Tibial nerve (tissue), 4 donors: ENCODE measurements around the gene OGN. TPM values are rescaled to one million over a fixed set of nuclear protein-coding genes. Genes with fewer than 3 reads are reported as not detected.
A peak's percentile ranks its signal among the peaks of the same experiment; 100 is the strongest.
"Not testable (repeated sequence)": the region's sequence is repeated elsewhere in the genome, so short reads cannot be mapped to it uniquely, and the experiment has no call there.

ENCODE experiments used
- DNase-seq, 2 donors: peaks; one replicate each; pipeline ENCODE4 v3.0.0-alpha.2; 2019; ENCODE audit warnings: low spot score in 2 of 2
- H3K27ac ChIP-seq, 4 donors: fragments of 200-600 bp; sonication (generic) in 3 of 4; one replicate each; pipeline ENCODE4 v1.5.1; 2017 to 2019; ENCODE audit warnings: mild to moderate bottlenecking in 1 of 4
- H3K27me3 ChIP-seq, 2 donors: fragments of 200-600 bp; sonication (generic) in 1 of 2; one replicate each; pipeline versions ENCODE4 v1.5.1 to v1.6.0; 2017 to 2019
- H3K36me3 ChIP-seq, 3 donors: fragments of 200-600 bp; sonication (generic); one replicate each; pipeline ENCODE4 v1.5.1; 2018 to 2019
- H3K4me1 ChIP-seq, 4 donors: fragments of 200-600 bp; sonication (generic) in 3 of 4; one replicate each; pipeline ENCODE4 v1.5.1; 2017 to 2019
- H3K4me3 ChIP-seq, 4 donors: fragments of 200-600 bp; sonication (generic) in 3 of 4; one replicate each; pipeline ENCODE4 v1.5.1; 2017 to 2019; ENCODE audit warnings: mild to moderate bottlenecking in 1 of 4, moderate library complexity in 1 of 4
- H3K9me3 ChIP-seq, 4 donors: fragments of 200-600 bp; sonication (generic) in 3 of 4; one replicate each; pipeline ENCODE4 v1.5.1; 2017 to 2019
- EP300 ChIP-seq, 2 donors: sonication (generic); formaldehyde crosslinking; IDR thresholded peaks; one replicate each; pipeline ENCODE4 v1.6.1; 2017; ENCODE audit warnings: antibody characterized with exemption in 2 of 2, mild to moderate bottlenecking in 1 of 2
- POLR2A ChIP-seq, 2 donors: fragments of 450-650 bp; IDR thresholded peaks; one replicate each; pipeline ENCODE4 v1.6.1; 2017; ENCODE audit warnings: antibody characterized with exemption in 2 of 2, mild to moderate bottlenecking in 2 of 2, moderate library complexity in 2 of 2
- WGBS, 2 donors: methylation state at CpG; one replicate each; pipeline ENCODE4 v1.1.5; 2018; 5-methylcytosine and 5-hydroxymethylcytosine counted together
- total RNA-seq, 4 donors: library from RNA; depleted of rRNA; stranded (reverse); fragments of >200 nt; gene quantifications; one replicate each; pipeline ENCODE4 v1.1.0, GENCODE V29; 2016
- TF ChIP-seq, protein P1 (sequence below), 5 experiments: fragments of 200-600 bp in 3 of 5; fragments of 450-650 bp in 2 of 5; sonication (generic) in 3 of 5; IDR thresholded peaks; one replicate each; pipeline ENCODE4 v1.5.1; 2016 to 2019; ENCODE audit warnings: antibody characterized with exemption in 5 of 5, mild to moderate bottlenecking in 3 of 5, moderate library complexity in 2 of 5

OGN gene
- total RNA-seq, 4 donors from 2014 or later, result 4.2 to 33.9 (median 18.4) TPM

DNA sequence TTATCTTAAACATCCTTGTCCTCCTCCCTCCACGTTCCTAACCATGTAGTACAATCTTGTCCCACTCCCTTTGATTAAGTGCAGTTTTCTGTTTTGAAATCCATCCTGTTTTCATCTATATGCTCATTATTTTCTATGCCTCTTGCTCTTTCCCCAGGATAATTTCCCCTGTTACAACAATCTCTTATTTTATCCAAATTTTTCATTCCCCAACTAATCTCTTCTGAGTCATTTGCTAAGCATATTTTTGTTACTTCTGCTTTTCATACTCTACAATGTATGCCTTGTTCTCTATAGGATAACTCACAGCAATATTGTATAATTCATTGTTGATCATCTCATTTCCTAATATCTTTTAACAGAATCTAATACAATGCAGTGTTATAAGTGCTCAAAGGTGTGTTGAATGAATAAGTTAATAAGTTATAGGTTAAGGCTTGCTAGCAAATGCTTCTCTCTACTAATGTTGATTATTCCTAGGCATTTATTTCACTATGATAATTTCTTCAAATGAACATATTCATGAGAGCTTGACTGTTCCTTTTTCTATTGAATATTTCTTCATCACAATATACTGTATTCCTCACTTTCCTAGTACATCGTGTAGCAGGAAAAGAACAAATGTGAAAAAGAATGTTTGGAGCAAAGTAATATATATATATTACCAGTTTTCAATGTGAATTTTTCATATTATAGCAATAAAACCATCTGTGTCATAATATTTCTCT lies 18.4 kb upstream of the OGN start:
- 28 to 43% methylated on average over 2 of the region's 2 CpGs for WGBS, 2 donors

DNA sequence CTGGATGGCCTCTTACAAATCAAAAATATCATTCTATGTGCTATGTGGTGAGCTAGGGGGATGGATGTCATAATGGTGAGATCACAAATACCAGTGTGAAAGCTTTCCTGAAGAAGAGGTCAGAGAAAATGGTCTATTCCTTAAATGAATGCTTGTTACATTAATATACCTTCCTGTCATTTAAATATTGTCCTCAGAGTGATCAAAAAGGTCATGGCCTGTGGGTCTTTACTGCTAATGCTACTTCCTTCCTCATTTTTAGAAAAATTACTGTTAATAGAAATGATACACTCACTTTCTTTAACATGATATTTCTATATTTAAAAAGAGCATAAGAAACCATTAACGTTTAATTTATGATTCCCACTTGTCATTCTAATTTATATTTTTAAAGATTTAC lies 10.2 kb upstream of the OGN start:
- no peak for DNase-seq

More for the DNA sequence above, 18.4 kb upstream of the OGN start:
- H3K4me3 ChIP-seq, result peak overlapping the region; percentile 1 to 51 (median 19)
- H3K27ac ChIP-seq, result peak overlapping the region in 2 of 4 donors; percentile 47 to 74
- H3K27me3 ChIP-seq, result no peaks in the 10 kb centered on the region
- no peak for DNase-seq
- H3K4me1 ChIP-seq, result peaks cover 0 to 24% (median 0%) of the 10 kb centered on the region in 4 donors
- TF ChIP-seq, protein P1, sequence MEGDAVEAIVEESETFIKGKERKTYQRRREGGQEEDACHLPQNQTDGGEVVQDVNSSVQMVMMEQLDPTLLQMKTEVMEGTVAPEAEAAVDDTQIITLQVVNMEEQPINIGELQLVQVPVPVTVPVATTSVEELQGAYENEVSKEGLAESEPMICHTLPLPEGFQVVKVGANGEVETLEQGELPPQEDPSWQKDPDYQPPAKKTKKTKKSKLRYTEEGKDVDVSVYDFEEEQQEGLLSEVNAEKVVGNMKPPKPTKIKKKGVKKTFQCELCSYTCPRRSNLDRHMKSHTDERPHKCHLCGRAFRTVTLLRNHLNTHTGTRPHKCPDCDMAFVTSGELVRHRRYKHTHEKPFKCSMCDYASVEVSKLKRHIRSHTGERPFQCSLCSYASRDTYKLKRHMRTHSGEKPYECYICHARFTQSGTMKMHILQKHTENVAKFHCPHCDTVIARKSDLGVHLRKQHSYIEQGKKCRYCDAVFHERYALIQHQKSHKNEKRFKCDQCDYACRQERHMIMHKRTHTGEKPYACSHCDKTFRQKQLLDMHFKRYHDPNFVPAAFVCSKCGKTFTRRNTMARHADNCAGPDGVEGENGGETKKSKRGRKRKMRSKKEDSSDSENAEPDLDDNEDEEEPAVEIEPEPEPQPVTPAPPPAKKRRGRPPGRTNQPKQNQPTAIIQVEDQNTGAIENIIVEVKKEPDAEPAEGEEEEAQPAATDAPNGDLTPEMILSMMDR (IDR thresholded peaks at IDR 0.05), result no peak
- TF ChIP-seq EP300 (IDR thresholded peaks at IDR 0.05) (no peak), POLR2A (IDR thresholded peaks at IDR 0.05) (no peak)
- no peaks in the 10 kb centered on the region for H3K36me3 ChIP-seq
- peaks cover 0 to 4% (median 0%) of the 10 kb centered on the region in 4 donors for H3K9me3 ChIP-seq

DNA sequence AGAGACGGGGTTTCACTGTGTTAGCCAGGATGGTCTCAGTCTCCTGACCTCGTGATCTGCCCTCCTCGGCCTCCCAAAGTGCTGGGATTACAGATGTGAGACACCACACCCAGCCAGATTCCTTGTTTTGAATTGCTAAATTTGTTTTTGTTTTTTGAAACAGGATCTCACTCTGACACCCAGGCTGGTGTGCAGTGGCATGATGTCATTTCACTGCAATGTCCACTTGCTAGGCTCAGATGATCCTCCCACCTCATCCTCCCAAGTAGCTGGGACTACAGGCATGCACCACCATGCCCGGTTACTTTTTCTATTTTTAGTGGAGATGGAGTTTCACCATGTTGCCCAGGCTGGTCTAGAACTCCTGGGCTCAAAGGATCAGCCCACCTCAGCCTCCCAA lies 6.8 kb upstream of the OGN start:
- peaks cover 0 to 28% (median 7%) of the 10 kb centered on the region in 4 donors for H3K4me1 ChIP-seq
- not testable (repeated sequence) for H3K4me3 ChIP-seq, H3K27me3 ChIP-seq, H3K36me3 ChIP-seq, H3K27ac ChIP-seq, DNase-seq, H3K9me3 ChIP-seq
- WGBS, 2 donors, result 49 to 66% methylated on average over 4 of the region's 4 CpGs

More for the DNA sequence above, 10.2 kb upstream of the OGN start:
- no peaks in the 10 kb centered on the region for H3K36me3 ChIP-seq
- no peaks in the 10 kb centered on the region for H3K27me3 ChIP-seq
- TF ChIP-seq EP300 (IDR thresholded peaks at IDR 0.05), result no peak
- TF ChIP-seq POLR2A (IDR thresholded peaks at IDR 0.05), result no peak
- H3K9me3 ChIP-seq, result peaks cover 0 to 13% (median 0%) of the 10 kb centered on the region in 4 donors
- WGBS, 2 donors, result 58 to 65% methylated on average over 1 of the region's 1 CpG
- no peak overlapping the region for H3K27ac ChIP-seq
- H3K4me1 ChIP-seq, result peaks cover 0 to 15% (median 0%) of the 10 kb centered on the region in 4 donors
- no peak overlapping the region for H3K4me3 ChIP-seq

DNA sequence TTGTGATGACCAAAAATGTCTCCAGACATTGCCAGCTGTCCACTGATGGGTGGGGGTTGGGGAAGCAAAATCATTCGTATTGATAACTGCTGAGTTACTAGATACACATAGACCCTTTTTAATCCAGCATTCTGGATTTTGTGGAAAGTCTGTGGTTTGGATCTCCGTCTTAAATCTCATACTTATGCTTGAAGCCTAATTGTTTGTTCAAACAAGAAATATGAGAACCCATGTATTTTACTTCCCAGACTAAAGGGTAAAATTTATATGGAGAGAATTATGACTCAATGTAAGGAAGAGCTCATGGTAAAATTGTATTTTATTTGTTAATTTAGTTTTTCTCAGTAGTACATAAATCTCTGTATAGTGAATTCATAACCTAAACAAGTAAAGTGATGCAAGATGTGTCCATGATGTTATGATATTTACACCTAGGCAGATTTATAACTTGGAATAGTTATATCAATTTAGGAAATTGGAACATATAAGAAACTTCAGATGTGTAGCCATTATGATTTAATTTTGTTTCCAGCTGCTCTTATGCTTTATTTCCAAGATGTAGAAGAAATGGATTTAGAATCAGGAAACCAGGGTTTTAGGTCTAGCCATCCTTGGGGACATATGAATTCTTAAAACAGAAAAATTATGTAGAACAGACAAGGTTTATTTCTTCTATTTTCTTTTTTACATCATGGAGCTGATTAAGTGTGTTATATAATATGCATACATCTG lies 4.5 kb upstream of the OGN start:
- Histone ChIP-seq H3K4me1 (peaks cover 0 to 38% (median 11%) of the 10 kb centered on the region in 4 donors), H3K4me3 (no peak overlapping the region), H3K27me3 (no peaks in the 10 kb centered on the region), H3K27ac (no peak overlapping the region), H3K36me3 (no peaks in the 10 kb centered on the region), H3K9me3 (peaks cover 0 to 8% (median 0%) of the 10 kb centered on the region in 4 donors)
- WGBS, 2 donors, result 84 to 89% methylated on average over 2 of the region's 2 CpGs
- DNase-seq, result no peak
- no peak for TF ChIP-seq POLR2A (IDR thresholded peaks at IDR 0.05)
- TF ChIP-seq EP300 (IDR thresholded peaks at IDR 0.05), result no peak
- TF ChIP-seq, protein P1 (IDR thresholded peaks at IDR 0.05), result no peak

DNA sequence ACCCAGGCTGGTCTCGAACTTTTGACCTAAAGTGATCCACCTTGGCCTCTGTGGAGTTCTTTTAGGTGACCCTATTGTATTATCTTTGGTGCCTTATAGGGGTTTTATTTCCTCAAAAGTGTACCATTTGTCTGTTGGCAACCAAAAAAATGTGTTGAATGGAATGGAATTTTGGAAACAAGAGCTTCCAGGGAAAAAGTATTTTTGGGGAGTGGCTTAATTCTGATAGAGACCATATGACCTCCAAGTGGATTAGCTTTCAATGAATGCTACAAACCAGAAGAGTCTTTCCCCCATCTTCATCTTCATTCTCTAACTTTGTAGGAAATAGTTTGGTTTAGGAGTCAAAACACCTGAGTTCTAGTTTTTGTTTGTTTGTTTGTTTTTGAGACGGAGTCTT lies 3.4 kb upstream of the OGN start:
- 78 to 85% methylated on average over 2 of the region's 2 CpGs for WGBS, 2 donors
- peaks cover 0 to 38% (median 11%) of the 10 kb centered on the region in 4 donors for H3K4me1 ChIP-seq
- H3K9me3 ChIP-seq, result peaks cover 0 to 8% (median 0%) of the 10 kb centered on the region in 4 donors
- H3K27me3 ChIP-seq, result no peaks in the 10 kb centered on the region
- no peaks in the 10 kb centered on the region for H3K36me3 ChIP-seq
- peak overlapping the region in 1 of 4 donors; percentile 75 for H3K27ac ChIP-seq
- no peak overlapping the region for H3K4me3 ChIP-seq
- TF ChIP-seq, protein P1 (IDR thresholded peaks at IDR 0.05), result no peak
- TF ChIP-seq POLR2A (IDR thresholded peaks at IDR 0.05) (no peak), EP300 (IDR thresholded peaks at IDR 0.05) (no peak)
- DNase-seq, result no peak

DNA sequence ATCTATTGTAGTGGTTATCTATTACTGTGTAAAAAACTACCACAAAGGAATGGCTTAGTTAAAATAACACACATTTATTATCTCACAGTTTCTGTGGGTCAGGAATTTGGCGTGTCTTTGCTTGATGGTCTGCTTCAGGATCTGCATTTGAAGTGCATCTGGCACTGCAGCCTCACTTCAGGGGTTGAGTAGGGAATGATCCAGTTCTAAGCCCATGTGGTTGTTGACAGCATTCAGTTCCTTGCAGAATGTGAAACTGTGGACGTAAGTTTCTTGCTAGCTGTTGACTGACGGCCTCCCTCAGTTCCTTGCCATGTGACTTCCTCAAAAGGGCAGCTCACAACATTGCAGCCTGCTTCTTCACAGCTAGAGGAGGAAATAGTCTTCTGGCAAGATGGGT lies 2.1 kb upstream of the OGN start:
- H3K27me3 ChIP-seq, result no peaks in the 10 kb centered on the region
- DNase-seq, result peak in 1 of 2 donors; percentile 42
- peaks cover 0 to 6% (median 0%) of the 10 kb centered on the region in 4 donors for H3K9me3 ChIP-seq
- WGBS, 2 donors, result 26 to 32% methylated on average over 3 of the region's 3 CpGs
- peaks cover 0 to 44% (median 11%) of the 10 kb centered on the region in 4 donors for H3K4me1 ChIP-seq
- TF ChIP-seq, protein P1 (IDR thresholded peaks at IDR 0.05), result no peak
- peak; percentile 20 to 76 for TF ChIP-seq EP300 (IDR thresholded peaks at IDR 0.05)
- TF ChIP-seq POLR2A (IDR thresholded peaks at IDR 0.05), result peak in 1 of 2 donors; percentile 7
- no peaks in the 10 kb centered on the region for H3K36me3 ChIP-seq
- H3K4me3 ChIP-seq, result peak overlapping the region in 1 of 4 donors; percentile 19
- H3K27ac ChIP-seq, result peak overlapping the region in 3 of 4 donors; percentile 32 to 77 (median 75)
